GM21619 (cell line): ENCODE results near the gene SPG11.
"Not testable (repeated sequence)": the region's sequence is repeated elsewhere in the genome, so short reads cannot be mapped to it uniquely, and the experiment has no call there.

Experiments used
- ATAC-seq: cut with Tn5 transposase; IDR thresholded peaks from one replicate; pipeline ENCODE4 v1.9.1; 2021; ENCODE audit not compliant: unreplicated experiment

The SPG11 gene

DNA sequence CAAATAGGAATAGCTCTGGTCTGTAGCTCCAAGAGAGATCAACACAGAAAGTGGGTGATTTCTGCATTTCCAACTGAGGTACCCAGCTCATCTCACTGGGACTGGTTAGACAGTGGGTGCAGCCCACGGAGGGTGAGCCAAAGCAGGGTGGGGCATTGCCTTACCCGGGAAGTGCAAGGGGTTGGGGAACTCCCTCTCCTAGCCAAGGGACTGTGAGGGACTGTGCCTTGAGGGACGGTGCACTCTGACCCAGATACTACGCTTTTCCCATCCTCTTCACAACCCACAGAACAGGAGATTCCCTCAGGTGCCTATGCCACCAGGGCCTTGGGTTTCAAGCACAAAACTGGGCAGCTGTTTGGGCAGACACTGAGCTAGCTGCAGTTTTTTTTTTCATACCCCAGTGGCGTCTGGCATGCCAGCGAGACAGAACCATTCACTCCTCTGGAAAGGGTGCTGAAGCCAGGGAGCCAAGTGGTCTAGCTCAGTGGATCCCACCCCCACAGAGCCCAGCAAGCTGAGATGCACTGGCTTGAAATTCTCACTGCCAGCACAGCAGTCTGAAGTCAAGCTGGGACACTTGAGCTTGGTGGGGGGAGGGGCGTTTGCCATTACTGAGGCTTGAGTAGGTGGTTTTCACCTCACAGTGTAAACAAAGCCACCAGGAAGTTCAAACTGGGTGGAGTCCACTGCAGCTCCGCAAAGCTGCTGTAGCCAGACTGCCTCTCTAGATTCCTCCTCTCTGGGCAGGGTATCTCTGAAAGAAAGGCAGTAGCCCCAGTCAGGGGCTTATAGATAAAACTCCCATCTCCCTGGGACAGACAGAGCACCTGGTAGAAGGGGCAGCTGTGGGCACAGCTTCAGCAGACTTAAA lies 19.6 kb upstream of the SPG11 start:
- not testable (repeated sequence) for ATAC-seq

DNA sequence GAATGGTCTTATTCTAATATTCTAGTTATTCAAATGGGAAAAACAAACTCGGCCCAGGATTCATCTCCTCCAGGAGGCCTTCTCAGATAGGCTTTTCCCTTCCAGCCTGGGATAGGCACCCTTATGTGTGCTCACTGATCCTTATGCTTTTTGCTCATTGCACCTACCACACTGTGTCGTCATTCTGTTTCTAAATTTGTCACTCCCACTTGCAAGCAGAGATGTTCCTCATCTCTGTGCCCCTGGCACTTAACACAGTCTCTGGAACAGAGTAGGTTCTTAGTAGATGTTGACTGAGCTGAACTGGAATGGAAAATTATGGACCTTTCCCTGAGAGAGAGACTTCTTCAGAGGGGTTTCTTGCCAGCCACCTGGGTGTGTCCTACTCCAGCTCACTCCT lies 18.7 kb upstream of the SPG11 start:
- no peak for ATAC-seq

DNA sequence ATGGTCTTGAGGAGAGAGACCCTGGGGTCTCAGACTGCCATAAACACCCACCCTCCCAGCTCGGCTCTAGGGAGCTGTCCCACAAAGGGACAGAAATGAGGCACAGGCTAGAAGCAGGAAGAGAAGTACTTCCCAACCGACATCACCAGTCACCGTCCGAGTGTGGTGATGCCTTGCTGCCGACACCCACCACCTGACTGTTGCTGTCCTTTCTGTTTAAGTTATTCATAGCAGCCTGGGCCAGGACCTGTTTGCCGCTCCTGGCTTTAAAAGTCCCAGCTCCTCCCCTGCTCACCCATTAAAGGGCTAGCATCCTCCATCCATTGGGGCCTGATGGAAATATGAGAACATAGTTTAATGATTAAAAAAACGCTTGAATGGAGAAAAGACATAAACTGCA lies 13.2 kb upstream of the SPG11 start:
- ATAC-seq, result no peak

DNA sequence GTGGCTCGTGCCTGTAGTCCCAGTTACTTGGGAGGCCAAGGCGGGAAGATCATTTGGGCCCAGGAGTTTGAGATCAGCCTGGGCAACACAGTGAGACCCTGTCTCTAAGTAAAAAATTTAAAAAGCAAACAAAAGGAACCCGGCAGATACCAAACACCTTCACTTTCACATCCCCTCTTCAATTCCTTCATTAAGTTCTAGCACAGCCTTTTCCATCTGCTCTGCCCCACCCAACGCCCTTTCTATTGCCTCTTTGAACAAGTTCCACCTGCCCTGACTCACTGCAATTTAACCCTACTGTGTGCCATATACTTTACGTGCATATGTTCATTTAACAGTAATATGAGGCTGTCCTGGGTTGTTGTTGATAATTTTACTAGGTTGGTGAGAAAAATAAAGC lies 12.4 kb upstream of the SPG11 start:
- ATAC-seq, result no peak

- ATAC-seq, result no peak
Observed at GRCh38 chr15:44673639-44674038, 10.2 kb upstream of the SPG11 start.

DNA sequence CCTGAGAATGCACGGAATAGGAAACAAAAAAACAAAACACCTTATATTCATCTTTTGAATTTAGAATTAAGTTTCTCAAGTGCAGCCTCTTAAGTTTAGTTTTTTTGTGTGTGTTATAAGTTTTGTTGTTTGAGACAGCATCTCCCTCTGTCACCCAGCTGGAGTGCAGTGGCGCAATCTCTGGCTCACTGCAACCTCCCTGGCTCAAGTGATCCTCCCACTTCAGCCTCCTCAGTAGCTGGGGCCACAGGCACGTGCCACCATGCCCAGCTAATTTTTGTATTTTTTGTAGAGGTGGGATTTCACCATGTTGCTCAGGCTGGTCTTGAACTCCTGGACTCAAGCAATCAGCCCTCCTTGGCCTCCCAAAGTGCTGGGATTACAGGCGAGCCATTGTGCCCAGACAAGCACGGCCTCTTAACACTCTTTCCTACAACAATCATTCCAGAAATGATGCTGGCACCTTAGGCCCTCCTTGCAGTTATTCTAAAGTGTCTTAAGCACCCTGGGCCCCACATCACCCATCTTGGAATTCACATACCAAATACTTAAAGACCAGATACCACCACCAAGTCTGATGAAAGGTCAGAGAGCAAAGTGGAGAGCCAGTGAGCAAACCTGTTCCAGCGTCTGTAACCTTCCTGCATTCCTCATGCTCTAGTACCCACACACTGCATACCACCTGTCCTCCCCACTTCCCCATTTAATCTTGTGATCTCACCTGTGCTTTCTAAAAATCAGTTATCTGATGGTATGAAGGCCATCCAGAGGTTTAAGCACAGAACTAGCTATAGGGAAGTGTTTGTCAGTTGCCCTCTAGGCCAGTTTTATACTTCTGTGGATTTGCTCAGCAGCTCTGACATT lies 6.9 kb upstream of the SPG11 start:
- no peak for ATAC-seq

GRCh38 chr15:44668921-44669320 lies 5.5 kb upstream of the SPG11 start:
- ATAC-seq, result no peak

DNA sequence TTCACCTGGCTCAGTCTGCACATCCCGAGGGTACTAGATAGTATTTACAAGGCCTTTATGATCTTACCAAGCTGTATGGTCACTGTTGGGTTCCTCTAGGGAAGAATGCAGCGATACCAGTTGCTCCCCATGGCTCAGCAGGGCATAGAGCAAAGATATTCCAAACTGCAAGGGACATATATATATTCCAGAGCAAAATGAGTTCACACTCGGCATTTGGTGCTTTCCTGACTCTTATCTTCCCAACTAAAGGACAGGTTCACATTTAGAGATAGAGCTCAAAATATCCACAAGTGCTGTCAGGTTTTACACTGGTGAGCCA lies 3.5 kb upstream of the SPG11 start:
- no peak for ATAC-seq

DNA sequence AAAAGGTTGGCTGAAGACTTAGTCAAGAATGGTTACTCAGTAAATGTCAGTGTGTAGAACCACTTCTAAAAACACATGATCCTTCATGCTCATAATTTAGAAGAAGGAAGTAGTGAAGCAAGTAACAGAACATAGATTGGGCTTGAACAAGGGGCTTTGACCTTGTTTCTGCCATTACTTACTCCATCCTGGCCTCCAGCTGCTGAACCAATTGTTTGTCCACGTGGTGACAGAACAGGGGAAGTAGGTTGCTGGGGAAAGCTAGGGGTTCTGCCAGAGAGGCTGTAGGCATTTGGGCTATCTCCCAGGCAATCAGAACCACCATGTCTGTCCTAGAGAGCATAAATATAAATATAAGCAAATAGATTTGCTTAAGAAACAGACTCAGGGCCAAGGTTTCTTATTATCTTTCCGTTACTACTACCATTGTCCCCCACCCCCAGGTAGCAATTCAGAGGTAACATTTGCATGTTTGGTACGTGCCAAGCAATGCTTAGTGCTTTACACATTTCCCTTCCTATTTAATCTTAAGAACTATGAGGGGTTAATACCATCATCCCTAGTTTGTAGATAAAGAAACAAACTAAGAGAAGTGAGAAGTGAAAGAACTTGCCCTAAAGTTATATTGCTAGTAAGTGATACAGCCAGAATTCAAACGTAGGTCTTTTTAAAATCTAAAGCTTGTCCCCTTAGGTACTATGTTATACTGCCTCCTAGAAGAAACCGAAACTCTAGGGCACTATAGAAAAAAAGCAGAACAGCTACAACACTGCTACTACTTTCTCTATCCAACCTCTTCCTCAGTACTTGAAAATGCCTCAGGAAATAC lies 3.0 kb upstream of the SPG11 start:
- no peak for ATAC-seq

- ATAC-seq, result peak; percentile 46
Observed at GRCh38 chr15:44662478-44663409, 718 bp downstream of the SPG11 start.

GRCh38 chr15:44661576-44661975 lies 1.9 kb downstream of the SPG11 start:
- ATAC-seq, result no peak

DNA sequence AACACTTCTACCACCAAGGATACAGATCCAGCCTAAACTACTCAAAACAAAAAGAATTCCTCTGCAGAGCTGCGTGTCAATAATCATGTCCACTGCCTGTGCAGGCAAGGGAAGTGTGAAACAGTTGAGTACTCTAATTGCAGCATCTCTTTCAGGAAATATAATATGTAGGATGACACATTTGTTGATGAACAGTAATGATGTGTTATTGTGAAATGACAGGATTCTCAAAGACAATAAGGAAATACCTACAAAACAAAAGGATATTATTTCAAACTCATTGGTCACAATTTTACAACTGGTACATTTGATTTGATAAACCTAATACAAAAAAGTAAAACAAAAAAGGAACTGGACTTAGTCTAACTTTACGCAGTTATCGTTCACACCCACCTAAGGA lies 4.4 kb downstream of the SPG11 start:
- ATAC-seq, result no peak

GRCh38 chr15:44657378-44657777 lies 6.1 kb downstream of the SPG11 start:
- no peak for ATAC-seq

- ATAC-seq, result no peak
Observed at GRCh38 chr15:44656913-44657312, 6.5 kb downstream of the SPG11 start.

GRCh38 chr15:44656298-44656697 lies 7.2 kb downstream of the SPG11 start:
- no peak for ATAC-seq

DNA sequence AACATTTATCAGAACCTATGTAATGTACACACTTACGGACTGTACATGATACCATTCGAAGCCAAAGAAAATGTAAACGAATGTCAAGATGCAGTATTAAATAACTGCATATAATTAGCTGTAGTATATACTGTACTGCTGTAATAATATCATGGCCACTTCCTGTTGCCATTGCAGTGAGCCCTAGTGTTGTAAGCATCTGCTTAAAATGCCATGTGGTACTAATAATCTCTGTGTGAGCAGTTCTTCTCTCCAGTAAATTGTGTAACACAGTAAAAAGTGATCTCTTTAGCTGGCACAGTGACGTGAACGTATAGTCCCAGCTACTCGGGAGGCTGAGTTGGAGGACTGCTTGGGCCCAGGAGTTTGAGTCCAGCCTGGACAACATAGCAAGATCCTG lies 8.6 kb downstream of the SPG11 start:
- no peak for ATAC-seq

DNA sequence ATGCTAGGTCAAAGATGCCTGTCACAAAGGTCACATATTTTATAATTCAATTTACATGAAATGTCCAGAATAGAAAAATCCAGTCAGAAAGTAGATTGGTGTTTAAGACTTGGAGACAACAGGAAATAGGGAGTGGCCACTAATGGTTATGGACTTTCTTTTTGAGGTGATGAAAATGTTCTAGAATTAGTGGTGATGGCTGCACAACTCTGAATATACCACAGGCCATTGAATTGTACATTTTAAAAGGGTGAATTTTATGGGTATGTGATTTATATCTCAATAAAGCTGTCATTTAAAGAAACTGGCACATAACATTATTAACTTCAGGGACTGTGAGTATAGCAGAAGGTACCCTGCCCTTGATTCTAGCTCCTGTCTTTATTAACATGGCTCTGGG lies 15.8 kb downstream of the SPG11 start:
- ATAC-seq, result no peak

DNA sequence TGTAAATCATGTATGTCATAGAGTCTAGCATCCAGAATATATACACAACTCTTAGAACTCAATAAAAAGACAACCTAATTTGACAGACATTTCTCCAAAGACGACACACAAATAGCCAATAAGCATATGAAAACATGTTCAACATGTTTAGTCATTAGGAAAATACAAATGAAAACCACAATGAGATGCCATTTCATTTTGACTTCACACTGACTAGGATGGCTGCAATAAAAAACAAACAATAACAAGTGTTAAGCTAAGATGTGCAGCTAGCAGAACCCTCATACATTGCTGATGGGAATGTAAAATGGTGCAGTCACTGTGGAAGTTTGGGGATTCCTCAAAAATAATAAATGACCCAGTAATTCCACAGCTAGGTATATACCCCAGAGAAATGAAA lies 16.4 kb downstream of the SPG11 start:
- no peak for ATAC-seq

- no peak for ATAC-seq
Observed at GRCh38 chr15:44646460-44646859, 17.0 kb downstream of the SPG11 start.

DNA sequence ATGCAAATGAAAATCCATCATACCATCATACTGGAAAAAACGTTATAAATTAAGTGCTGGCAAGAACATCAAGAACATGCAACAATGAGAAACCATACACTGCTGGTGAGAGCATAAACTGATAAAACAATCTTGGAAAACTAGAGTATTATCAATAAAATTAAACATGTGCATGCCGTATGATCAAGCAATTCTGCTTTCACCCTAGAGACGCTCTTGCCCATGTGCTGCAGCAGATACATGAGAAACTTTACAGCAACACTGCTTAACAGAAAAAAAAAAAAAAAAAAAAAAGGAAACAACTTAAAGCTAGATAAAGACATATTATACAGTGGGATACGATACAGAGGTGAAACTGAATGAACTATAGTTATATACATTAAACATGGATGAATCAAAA lies 21.8 kb downstream of the SPG11 start:
- ATAC-seq, result no peak
